Measurements from ENCODE around the gene JDP2. TPM values are rescaled to one million over a fixed set of nuclear protein-coding genes. Genes with fewer than 3 reads are reported as not detected.

JDP2 gene
- total and polyA plus RNA-seq, 2 donors (not counting 1 experiment from before 2014, with no cell fraction given), result 7.9 to 17.9 TPM

GRCh38 chr14:75427126-75427481 is 718 bp upstream of the JDP2 start:
- H3K4me3 ChIP-seq (ENCODE audit: control extremely low read depth in 1 of 5, extremely low read depth in 1 of 5, insufficient read depth in 1 of 5, low read depth in 2 of 5, low read length in 4 of 5), result peak overlapping the region; percentile 45 to 86 (median 72)
- 12% methylated on average over 7 of the region's 15 CpGs for WGBS (ENCODE audit: insufficient coverage)
- ATAC-seq (ENCODE audit: low read depth) (peak; percentile 34), DNase-seq (no peak)
- peak overlapping the region; percentile 89 for H3K9ac ChIP-seq (ENCODE audit: low read length)
- H3K9me3 ChIP-seq (ENCODE audit: control extremely low read depth in 1 of 3, control insufficient read depth in 2 of 3, insufficient read depth in 1 of 3, low read length in 2 of 3), result peaks cover 0 to 4% (median 2%) of the 10 kb centered on the region in 3 donors
- no peaks in the 10 kb centered on the region for H3K79me2 ChIP-seq (ENCODE audit: control insufficient read depth, insufficient read depth, low read length)
- H3K27ac ChIP-seq (ENCODE audit: low read length in 2 of 2), result peak overlapping the region; percentile 86
- Mint-ChIP-seq H3K27me3 (no peaks in the 10 kb centered on the region), H3K9me3 (ENCODE audit: insufficient read depth) (no peaks in the 10 kb centered on the region), H3K27ac (peak overlapping the region; percentile 99), H3K4me3 (peak overlapping the region; percentile 94), H3K4me1 (peaks cover 36% of the 10 kb centered on the region)
- H3K4me1 ChIP-seq (ENCODE audit: control insufficient read depth in 2 of 2, insufficient read depth in 2 of 2, low read length in 2 of 2), result peaks cover 23 to 30% of the 10 kb centered on the region in 2 donors
- no peaks in the 10 kb centered on the region for H3K27me3 ChIP-seq (replicated peaks in 1 of 4; ENCODE audit: control extremely low read depth in 1 of 4, control insufficient read depth in 3 of 4, insufficient read depth in 4 of 4, low read length in 3 of 4)
- peaks cover 14% of the 10 kb centered on the region for H4K20me1 ChIP-seq (ENCODE audit: control insufficient read depth, insufficient read depth, low read length, poor library complexity, severe bottlenecking)
- TF ChIP-seq EZH2 (IDR thresholded peaks at IDR 0.05; ENCODE audit: borderline replicate concordance, insufficient read depth, low read depth, low read length, poor library complexity, severe bottlenecking), result no peak
- no peak for TF ChIP-seq CTCF (IDR thresholded peaks at IDR 0.05)
- H2AFZ ChIP-seq (ENCODE audit: insufficient read depth, low read depth, low read length, poor library complexity, severe bottlenecking), result peak overlapping the region; percentile 89
- intact Hi-C loops (cut with micrococcal nuclease), result loop anchor here (1.0 to 10.0 kb wide), 5 partner anchors 16 to 300 kb away; partner anchors contain the start of gene NEK9
- H3K4me2 ChIP-seq (replicated peaks; ENCODE audit: low read depth, low read length, poor library complexity, severe bottlenecking), result peak overlapping the region; percentile 96
- ChIA-PET POLR2A (interaction anchor here (1.5 kb wide), 1 partner anchor 13 kb away, joined by 5 read pairs; no protein-coding TSS in a partner anchor), CTCF (interaction anchor here (0.7 kb wide), 1 partner anchor 94 kb away, joined by 3 read pairs; no protein-coding TSS in a partner anchor)
- H3K36me3 ChIP-seq (replicated peaks in 1 of 2; ENCODE audit: control extremely low read depth in 1 of 2, control insufficient read depth in 1 of 2, extremely low read depth in 1 of 2, insufficient read depth in 2 of 2, low read length in 1 of 2), result no peaks in the 10 kb centered on the region

Measured in B cell (primary cell).